GM21737 (cell line): ENCODE measurements around the gene COL6A1.
"Not testable (repeated sequence)": the region's sequence is repeated elsewhere in the genome, so short reads cannot be mapped to it uniquely, and the experiment has no call there.

ENCODE experiments used
- ATAC-seq: cut with Tn5 transposase; IDR thresholded peaks from one replicate; pipeline ENCODE4 v1.9.1; 2021; ENCODE audit warnings: mild to moderate bottlenecking, moderate library complexity; ENCODE audit not compliant: unreplicated experiment

The COL6A1 gene

GRCh38 chr21:45966791-45967394 is 14.7 kb upstream of the COL6A1 start:
- ATAC-seq: no peak

- ATAC-seq: no peak
Observed at GRCh38 chr21:45969921-45970673, 11.5 kb upstream of the COL6A1 start.

GRCh38 chr21:45970674-45971615 is 10.6 kb upstream of the COL6A1 start:
- no peak for ATAC-seq

GRCh38 chr21:45971616-45972352 is 9.8 kb upstream of the COL6A1 start:
- ATAC-seq: no peak

GRCh38 chr21:45972353-45972715 is 9.2 kb upstream of the COL6A1 start:
- no peak for ATAC-seq

GRCh38 chr21:45972716-45973474 is 8.7 kb upstream of the COL6A1 start:
- no peak for ATAC-seq

- no peak for ATAC-seq
Observed at GRCh38 chr21:45973475-45974072, 8.0 kb upstream of the COL6A1 start.

- ATAC-seq: no peak
Observed at GRCh38 chr21:45974073-45975019, 7.2 kb upstream of the COL6A1 start.

- no peak for ATAC-seq
Observed at GRCh38 chr21:45975020-45975666, 6.4 kb upstream of the COL6A1 start.

GRCh38 chr21:45975667-45976409 is 5.7 kb upstream of the COL6A1 start:
- ATAC-seq: not testable (repeated sequence)

- ATAC-seq: no peak
Observed at GRCh38 chr21:45976701-45977311, 4.8 kb upstream of the COL6A1 start.

GRCh38 chr21:45977396-45977795 is 4.2 kb upstream of the COL6A1 start:
- no peak for ATAC-seq

- no peak for ATAC-seq
Observed at GRCh38 chr21:45979141-45979631, 2.4 kb upstream of the COL6A1 start.

- ATAC-seq: no peak
Observed at GRCh38 chr21:45979651-45980050, 1.9 kb upstream of the COL6A1 start.

GRCh38 chr21:45980271-45980670 is 1.3 kb upstream of the COL6A1 start:
- no peak for ATAC-seq

- ATAC-seq: no peak
Observed at GRCh38 chr21:45980697-45981096, 873 bp upstream of the COL6A1 start.
